Diencephalon (tissue), 1 donor: ENCODE results near the gene FIS1. TPM values are rescaled to one million over a fixed set of nuclear protein-coding genes. Genes with fewer than 3 reads are reported as not detected.

Source experiments
- small RNA-seq: library from RNA; depleted of rRNA; stranded (forward); fragments of <200 nt; gene quantifications from one replicate; pipeline ENCODE3, GENCODE V24; 2014
- total RNA-seq: library from RNA; depleted of rRNA; stranded (reverse); fragments of >200 nt; gene quantifications from one replicate; pipeline ENCODE4 v1.2.3, GENCODE V29; 2014

FIS1 gene
- 80.5 TPM for total RNA-seq

DNA sequence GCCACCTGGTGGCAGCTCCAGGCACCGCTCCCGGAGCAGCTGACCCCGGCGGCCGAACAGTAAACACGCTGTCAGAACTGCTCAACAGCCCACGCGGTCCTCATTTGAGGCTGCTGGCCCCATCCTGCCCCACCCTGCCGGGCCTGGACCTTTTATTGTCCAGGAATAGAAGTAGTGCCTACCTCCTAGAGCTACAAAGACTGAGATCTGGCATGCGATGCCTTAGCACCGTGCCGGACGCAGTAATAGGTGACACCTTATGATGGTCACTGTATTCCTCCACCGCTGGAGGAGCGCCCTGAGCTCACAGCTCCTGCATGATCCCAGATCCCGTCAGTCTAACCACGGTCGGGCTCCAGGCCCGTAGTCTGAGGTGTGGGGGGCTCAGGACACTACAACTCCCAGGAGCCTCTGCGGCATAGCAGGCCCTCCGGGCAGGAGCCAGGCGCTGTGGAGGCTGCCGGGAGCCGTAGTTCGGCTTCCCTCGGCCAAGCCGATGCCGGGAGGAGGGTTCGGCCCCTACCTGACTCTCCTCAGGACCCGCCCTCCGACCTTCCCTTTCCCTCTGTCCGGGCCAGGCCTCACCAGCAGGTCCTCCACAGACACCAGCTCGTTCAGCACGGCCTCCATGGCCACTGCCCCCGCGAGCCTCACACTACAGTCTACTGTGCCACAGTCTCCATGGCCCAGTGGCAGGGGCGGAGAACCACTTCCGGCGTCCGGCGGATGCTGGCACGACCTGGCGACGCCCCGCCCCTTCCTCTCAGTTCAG lies at the start of gene FIS1:
Gene FIS1 (minus strand): TSS at position 707 of the 772 bp plus-strand sequence. CDS start 77 bp downstream, at position 630.

DNA sequence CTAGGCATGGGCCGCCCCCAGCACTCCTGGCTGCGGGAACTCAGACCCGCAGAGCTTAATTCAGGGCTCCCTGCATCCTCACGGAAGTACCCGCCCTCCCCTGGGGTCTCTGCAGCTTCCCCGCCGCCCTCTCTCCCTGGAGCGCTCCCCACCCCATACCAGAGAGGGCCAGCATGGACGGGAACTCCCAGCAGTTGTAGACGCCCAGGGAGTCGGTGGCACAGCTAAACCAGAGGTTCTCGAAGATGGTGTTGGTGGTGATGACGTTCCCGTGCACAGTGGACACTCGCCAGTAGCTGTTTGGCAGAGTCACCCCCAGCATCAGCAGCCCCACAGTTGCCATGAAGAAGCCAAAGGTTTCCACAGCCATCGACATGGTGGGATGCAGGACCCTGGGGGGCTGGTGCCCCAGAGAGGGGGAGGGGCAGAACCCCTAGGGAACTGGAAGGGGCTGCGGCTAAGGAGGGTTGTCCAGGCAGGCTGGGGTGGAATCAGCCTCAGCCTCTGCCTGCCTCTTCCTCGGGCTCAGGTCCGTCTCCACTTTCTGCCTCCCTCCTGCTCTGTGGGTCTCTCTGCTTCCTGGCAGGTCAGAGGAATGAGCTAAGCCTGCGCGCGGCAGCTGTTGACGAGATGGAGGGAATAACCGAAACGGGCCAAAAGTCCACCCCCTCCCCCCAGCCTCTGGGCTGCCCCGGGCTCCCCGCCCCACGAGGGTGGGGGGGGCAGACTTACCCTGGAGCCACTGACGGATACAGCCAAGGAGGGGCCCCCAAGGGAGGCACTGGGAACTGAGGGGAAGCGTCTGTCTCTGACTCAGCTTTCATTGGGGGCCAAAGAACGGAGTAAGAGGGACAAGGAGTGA lies 7.4 kb downstream of the FIS1 start, which contains the start of gene CLDN15:
Gene CLDN15 (minus strand): TSS at position 597 of the 862 bp plus-strand sequence. CDS start 221 bp downstream, at position 376.

DNA sequence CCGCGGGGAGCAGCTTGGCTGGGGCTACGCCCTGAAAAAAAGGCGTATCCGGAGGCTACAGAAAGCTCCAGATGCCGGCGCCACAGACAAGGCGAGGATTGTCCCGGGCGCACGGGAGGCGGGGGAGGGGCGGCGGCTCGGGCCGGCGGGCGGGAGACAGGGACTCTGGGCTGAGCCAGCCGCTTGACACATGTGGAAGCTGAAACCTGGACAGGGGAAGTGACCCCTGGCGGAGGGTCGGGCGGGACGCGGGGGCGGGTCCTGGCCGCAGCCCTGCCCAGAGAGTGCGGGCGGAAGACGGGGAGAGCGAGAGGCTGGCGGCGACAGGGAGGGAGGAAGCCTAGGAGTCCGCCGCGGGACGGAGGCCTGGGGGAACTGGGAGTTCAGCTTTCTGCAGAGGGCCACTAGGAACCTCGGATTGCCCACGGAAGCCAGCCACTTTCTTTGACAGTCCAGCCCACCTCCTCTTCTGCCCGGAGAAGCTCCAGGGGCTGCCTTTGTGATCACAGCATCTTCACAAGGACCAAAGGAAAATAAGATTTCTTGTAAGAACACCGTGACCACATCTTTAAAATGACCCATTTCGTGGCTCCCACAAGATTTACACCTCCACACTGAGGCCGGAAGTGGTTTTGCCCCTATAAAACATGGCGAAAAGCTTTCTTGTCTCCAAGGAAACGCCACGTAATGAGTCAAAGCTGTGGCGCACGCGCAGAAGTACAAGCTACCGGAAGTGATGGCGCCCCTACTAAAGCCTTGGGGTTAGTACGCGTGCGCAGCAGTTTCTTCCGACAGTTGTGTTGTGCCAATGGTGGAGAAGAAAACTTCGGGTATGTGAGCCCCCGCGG lies 27.3 kb downstream of the FIS1 start, which contains the start of the genes PLOD3 and ZNHIT1:
Gene PLOD3 (minus strand): TSS at position 194 of the 848 bp plus-strand sequence. CDS start 307 bp downstream, outside the sequence.
Gene ZNHIT1 (plus strand): TSS at position 778 of the 848 bp plus-strand sequence. CDS start 31 bp downstream, at position 809.

DNA sequence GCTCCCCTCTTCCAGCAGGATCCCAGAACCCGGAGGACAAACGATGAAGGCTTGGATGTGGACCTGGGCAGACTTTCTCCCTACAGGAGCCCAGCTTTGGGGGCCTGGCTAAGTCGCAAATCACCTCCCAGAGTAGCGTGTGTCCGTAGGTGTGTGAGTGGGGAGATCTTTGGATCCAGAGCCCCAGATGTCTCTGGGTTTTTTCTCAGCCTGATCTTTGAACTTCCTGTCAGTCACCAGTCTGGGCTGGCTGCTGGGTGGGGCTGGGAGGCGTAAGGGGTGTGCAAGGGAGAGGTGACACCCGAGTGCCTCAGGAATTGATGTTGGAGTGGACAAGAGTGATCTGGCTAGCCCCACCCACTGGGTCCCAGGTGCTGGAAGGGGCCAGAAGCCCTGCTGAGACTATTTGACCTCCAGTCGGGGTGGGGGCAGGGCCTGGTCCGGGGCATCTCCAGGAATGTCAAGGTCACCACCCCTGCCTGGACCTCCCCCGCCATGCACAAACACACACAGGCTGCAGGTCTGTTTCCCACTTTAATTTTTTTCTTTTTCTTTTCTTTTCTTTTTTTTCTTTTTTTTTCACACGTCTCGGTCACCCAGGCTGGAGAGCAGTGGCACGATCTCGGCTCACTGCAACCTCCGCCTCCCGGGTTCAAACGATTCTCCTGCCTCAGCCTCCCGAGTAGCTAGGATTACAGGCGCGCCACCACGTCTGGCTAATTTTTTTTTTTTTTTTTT lies 43.9 kb downstream of the FIS1 start, which contains the start of gene MOGAT3:
Gene MOGAT3 (minus strand): TSS at position 175 of the 738 bp plus-strand sequence. CDS start 182 bp downstream, outside the sequence.

Small RNAs within 50 kb of the gene (small RNA-seq; reads per million reads assigned to genes)
- gene RNU6-1104P = not detected

Other genes starting within 250 kb of the FIS1 start
- gene MUC17, start 225.0 kb downstream of the FIS1 start, total RNA-seq = not detected
- 3.0 TPM for gene TRIM56, start 159.6 kb downstream of the FIS1 start, total RNA-seq
- 0.23 TPM for gene SERPINE1, start 118.0 kb downstream of the FIS1 start, total RNA-seq
- 110 TPM for gene AP1S1, start 90.6 kb downstream of the FIS1 start, total RNA-seq
- 33.2 TPM for gene VGF, start 79.5 kb downstream of the FIS1 start, total RNA-seq
- 2.1 TPM for gene NAT16, start 64.8 kb downstream of the FIS1 start, total RNA-seq
- gene MOGAT3, start 44.0 kb downstream of the FIS1 start, total RNA-seq = not detected
- gene PLOD3, start 27.5 kb downstream of the FIS1 start, total RNA-seq = 24.0 TPM
- 57.9 TPM for gene ZNHIT1, start 26.9 kb downstream of the FIS1 start, total RNA-seq
- 4.2 TPM for gene CLDN15, start 7.3 kb downstream of the FIS1 start, total RNA-seq
- 52.6 TPM for gene IFT22, start 76.7 kb upstream of the FIS1 start, total RNA-seq
- gene COL26A1, start 117.8 kb upstream of the FIS1 start, total RNA-seq = 31.6 TPM